HK-2 (cell line): ENCODE measurements around the gene CYB5D1.
A peak's percentile ranks its signal among the peaks of the same experiment; 100 is the strongest.

Source experiments
- DNase-seq: peaks from one replicate; pipeline ENCODE4 v3.0.0-alpha.2; 2018; ENCODE audit not compliant: unreplicated experiment

CYB5D1 gene

DNA sequence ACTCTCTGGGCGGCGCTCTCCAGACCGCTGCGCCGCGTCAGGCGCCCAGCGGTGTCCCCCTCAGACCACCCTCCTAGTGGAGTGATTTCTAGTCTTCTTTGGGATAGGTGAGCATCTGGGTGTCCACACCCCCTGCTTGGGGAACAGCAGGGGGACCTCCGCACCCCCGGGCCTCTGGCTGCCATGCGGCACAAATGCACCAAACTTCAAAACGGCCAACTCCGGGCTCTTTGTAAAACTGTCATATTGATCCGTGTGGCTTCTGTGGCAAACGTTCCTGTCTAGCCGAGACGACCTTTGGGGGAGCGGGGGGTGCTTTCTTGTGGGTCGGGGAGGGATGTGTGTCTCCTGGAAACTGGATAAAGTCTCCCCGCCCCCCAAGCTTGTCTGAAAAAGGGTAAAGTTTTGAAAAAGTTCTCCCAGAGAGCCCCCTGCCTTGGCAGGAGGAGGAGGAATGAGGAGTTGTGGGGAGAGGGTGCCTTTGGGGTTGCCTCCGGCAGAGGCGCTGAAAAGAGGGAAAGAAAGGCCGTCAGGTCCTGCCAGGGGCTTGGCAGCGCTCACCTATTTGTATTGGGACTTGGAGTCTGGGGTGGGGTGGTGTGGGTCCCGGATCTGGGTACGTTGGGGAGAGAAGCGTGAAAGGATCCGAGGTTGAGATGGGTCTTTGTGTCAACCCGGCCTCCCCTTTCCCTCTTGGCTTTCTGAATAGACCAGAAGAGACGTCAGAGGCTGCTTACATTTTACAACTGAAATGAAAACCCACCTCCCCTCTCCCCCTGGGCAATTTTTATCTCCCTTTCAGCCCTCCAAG lies 28.6 kb downstream of the CYB5D1 start:
- peak; percentile 35 for DNase-seq

DNA sequence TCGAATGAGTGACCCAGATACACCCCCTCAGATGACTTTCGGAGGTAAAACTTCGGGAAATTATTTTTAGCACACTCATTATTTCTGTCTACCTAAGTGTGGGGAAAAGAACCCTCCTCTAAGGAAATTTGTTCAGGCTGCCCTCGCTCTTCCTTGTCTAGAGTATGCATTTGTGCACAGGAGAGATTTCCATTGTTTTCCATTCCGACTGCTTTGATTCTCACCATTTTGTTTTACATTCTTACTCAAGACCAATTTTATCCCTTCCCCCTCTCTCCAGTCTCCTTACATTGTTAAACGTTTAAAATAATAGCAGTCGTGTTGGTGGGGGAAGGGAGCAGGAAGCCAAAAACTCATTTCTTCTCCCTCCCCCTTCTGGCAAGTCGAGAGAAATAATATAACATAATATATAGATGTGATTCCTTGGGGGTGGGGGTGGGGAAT lies 29.3 kb downstream of the CYB5D1 start:
- DNase-seq: no peak

DNA sequence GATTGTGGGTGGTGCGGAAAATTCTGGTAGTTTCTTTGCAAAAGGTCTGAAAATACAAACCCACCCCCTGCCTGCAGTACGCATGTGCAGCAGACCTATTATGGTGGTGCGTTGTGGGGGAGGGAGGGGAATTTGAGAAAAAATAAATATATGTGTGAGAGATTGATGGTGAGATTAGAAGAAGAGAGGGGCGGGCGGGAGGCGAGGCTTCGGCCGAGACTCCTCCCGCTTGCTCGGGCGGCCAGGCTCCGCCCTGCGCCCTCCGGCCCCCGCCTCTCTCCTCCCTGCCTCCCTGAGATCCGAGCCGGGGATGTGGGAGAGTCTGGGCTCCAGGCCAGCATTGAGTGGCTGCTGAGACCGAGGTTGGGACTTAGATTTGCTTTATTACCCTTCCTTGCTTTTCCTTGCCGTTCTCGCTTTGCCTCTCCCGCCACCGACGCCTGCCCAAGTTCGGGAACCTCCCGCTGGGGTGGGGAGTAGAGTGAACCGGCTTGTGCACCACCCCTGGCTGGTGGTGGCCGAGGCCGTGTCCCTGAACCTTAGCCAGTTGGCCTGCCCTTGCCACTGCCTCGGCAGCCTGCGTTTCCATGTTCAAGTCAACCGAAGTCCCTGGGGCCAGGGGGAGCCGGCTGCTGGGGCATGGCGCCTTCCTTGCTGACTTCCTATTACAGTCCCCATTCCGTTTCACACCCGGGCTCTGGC lies 29.8 kb downstream of the CYB5D1 start:
- DNase-seq: peak; percentile 89

DNA sequence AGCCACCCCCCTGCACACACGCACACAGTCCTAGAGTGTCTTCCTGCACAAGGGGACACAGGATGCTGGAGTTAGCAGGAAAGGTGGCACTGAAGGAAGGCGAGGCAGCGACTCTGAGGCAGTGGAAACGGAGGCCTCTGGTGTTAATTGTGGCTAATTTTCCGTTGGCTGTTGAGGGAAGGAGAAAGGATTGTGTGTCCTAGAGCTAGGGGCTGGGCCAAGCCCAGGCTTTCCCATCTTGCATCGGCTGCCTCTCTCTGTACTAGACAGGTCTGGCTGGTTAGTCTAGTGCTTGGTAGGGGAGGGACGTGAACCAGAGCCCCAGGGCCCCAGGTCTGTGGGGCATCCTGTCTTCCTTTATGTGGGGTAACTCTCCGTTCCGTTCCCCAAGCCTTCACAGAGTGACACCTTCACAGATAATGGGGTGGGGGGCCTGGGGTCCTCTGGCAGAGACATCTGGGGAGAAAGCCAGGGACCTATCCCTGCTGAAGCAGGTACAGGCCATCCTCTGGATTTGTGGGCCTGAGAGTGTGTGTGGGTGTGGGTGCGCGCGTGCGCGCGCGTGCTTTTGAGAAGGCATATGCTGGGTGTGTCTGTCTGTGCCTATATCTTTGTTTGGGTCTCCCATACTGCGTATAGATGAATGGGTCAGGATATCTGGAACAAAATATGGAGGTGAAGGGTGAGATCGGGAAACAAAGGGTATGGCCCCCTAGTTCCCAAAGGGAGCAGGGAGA lies 30.5 kb downstream of the CYB5D1 start, which contains the start of gene CHD3:
Gene CHD3, plus strand, starts transcription at position 606 of the 737 bp plus-strand sequence. CDS start 212 bp downstream, outside the sequence.
- no peak for DNase-seq

DNA sequence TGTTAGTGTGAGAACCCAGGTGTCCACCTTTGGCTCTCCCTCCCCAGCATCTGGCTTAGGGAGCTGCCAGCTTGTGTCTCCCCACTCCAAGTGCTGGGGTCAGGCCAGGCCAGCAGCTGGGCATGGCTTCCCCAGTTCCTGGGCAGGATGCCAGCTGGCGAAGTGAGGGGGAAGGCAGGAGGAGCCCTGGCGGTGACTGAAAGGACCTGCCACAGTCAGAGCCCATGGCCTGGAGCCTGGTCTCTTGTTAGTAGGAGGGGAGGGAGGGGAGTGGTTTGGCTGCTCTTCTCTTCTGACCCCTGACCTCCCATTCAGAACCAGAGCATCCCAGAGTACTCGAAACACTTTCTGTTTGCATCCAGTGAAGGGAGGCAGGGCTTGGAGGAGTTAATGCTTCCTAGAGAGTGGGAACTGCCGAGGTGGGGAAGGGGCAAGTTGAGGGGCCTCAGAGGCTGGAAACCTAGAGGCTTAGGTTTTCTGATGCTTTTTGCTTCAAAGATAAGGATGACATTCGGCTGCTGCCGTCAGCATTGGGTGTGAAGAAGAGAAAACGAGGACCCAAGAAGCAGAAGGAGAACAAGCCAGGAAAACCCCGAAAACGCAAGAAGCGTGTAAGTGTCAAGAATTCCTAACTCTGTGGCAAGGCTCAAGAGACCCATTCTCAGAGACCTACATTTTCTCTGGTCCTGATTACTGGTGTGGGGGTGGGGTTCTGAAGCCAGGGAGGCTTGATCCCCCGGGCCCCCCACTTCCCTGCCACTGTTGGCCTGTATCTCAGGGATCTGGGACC lies 31.6 kb downstream of the CYB5D1 start:
- peak; percentile 89 for DNase-seq

DNA sequence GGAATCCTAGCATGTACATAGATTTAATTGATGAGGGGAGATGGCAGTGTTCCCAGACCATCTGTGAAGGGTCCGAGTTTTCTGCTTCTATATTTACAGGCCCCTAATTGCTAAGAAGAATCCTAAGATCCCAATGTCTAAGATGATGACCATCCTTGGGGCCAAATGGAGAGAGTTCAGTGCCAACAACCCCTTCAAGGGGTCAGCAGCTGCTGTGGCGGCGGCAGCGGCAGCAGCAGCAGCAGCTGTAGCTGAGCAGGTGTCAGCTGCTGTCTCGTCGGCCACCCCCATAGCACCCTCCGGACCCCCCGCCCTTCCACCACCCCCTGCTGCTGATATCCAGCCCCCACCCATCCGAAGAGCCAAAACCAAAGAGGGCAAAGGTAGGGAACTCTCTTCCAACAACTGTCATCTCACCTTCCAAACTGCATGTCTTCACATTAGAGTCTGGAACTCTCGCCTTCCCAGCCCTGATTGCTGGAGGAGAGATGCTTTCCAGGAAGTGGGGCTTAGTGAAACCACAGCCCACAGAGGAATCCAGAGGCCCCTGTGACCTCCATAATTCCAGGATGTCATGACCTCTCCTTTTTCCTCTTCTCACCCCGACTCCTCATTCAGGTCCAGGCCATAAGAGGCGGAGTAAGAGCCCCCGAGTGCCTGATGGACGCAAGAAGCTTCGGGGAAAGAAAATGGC lies 35.5 kb downstream of the CYB5D1 start:
- DNase-seq: no peak

DNA sequence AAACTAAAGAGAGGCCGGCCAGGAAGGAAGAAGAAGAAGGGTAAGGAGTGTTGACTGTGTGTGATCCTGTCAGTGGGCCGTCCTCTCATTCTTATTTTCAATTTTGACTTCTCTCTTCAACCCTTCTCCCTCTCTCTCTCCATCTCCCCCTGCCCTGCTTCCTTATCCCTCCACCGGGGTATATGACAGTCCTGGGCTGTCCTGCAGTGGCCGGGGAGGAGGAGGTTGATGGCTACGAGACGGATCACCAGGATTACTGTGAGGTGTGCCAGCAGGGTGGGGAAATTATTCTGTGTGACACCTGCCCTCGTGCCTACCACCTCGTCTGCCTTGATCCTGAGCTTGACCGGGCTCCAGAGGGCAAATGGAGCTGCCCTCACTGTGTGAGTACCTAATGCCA lies 36.4 kb downstream of the CYB5D1 start:
- DNase-seq: no peak

DNA sequence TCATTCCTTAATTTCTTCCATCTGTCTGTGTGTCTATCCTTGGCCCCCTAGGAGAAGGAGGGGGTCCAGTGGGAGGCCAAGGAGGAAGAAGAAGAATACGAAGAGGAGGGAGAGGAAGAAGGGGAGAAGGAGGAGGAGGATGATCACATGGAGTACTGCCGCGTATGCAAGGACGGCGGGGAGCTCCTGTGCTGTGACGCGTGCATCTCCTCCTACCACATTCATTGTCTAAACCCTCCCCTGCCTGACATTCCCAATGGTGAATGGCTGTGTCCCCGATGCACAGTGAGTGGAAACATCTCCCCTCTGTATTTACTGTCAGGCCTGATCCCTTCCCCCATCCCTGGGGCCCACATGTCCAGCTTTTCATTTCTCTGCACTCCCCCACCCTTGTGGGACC lies 37.1 kb downstream of the CYB5D1 start:
- no peak for DNase-seq

DNA sequence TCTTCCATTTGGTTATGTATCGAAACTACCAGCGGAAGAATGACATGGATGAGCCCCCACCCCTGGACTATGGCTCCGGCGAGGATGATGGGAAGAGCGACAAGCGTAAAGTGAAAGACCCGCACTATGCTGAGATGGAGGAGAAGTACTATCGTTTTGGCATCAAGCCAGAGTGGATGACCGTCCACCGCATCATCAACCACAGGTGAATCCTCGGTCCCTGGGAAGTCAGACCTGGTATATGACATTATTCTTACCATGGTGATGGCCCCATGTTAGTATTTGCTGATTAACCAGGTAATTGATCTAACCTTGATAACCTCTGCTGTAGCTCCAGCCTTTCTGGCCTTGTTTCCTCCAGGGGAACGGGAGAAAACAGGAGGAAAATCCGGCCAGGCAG lies 39.3 kb downstream of the CYB5D1 start:
- DNase-seq: no peak

DNA sequence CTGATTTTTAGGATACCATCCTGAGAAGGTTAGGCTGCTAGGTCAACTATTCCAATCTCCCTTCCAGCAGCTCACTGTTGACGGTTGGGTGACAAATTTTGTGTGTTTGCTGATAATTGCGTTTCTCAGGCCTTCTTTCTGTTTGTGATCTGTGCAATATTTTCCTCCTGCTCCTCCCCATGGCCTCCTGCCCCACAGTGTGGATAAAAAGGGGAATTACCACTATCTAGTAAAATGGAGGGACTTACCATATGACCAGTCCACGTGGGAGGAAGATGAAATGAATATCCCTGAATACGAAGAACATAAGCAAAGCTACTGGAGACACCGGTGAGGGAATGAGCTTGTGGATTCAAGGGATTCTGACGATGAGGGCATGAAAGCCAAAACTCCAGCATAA lies 40.0 kb downstream of the CYB5D1 start:
- no peak for DNase-seq

DNA sequence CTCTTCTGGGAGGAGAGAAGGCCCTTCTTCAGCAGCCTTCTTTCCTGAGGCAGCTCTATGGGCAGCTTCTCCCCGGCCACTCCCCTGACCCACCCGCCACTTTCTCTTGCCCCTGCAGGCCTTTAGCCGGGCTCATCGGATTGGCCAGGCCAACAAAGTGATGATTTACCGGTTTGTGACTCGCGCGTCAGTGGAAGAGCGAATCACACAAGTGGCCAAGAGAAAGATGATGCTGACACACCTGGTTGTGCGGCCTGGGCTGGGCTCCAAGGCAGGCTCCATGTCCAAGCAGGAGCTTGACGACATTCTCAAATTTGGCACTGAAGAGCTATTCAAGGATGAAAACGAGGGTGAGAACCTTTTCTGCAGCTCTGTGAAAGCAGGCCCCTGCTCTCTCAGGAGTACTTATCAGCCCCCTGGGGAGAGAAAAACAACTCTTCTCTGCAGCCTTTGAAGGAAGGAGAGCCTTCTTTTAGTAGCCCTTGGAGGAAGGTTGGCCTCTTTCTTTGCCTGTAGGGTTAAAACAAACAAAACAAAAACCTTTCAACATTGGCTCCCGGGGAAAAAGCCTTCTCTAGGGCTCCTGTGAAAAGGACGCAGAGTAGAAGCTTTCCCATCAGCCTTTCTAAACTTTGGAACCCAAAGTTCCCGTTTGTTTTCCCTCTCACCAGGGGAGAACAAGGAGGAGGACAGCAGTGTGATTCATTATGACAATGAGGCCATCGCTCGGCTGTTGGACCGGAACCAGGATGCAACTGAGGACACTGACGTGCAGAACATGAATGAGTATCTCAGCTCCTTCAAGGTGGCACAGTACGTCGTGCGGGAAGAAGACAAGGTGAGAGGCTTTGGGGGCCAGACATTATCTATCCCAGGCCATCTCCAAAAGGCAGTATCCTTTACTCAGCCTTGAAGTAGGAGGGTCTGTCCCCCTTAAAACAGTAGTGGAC lies 45.6 kb downstream of the CYB5D1 start:
- no peak for DNase-seq

DNA sequence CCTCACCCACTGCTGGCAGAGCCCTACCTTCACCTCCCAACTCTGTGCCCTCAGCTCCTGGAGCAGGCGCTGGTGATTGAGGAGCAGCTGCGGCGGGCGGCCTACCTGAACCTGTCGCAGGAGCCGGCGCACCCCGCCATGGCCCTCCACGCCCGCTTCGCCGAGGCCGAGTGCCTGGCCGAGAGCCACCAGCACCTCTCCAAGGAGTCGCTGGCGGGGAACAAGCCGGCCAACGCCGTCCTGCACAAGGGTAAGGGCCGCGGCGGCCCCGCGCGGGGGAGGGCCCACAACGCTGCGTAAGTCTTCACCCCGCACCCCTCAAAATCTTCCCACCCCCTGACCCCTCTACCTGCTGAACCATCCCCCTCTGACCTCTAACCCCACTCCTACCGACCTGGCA lies 51.3 kb downstream of the CYB5D1 start:
- DNase-seq: no peak

DNA sequence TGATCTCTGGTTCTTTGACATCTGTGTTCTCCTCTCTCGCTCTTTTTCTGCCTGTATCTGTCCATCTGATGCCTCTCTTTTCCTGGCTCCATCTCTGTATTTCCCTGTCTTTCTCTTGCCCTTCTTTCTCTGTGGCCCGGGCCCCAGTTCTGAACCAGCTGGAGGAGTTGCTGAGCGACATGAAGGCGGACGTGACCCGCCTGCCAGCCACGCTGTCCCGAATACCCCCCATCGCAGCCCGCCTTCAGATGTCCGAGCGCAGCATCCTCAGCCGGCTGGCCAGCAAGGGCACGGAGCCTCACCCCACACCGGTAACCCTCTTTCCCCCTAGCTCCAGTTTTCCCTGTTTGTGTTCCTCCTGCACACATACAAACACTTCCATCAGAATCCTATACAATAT lies 52.5 kb downstream of the CYB5D1 start:
- DNase-seq: no peak

DNA sequence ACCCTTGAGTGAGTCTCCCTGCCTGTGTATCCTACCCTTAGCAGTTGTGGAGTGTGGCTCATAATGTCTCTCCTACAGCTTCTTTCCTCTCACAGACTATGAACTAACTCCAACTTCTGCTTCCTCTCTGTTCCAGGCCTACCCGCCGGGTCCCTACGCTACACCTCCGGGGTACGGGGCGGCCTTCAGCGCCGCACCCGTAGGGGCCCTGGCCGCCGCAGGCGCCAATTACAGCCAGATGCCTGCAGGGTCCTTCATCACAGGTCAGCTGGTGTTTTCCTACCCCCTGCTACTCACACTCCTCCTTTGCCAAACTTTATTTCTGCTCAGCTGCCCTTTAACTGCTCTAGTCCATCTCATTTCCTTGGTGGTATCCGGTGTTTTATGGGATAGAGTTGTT lies 52.9 kb downstream of the CYB5D1 start:
- no peak for DNase-seq

DNA sequence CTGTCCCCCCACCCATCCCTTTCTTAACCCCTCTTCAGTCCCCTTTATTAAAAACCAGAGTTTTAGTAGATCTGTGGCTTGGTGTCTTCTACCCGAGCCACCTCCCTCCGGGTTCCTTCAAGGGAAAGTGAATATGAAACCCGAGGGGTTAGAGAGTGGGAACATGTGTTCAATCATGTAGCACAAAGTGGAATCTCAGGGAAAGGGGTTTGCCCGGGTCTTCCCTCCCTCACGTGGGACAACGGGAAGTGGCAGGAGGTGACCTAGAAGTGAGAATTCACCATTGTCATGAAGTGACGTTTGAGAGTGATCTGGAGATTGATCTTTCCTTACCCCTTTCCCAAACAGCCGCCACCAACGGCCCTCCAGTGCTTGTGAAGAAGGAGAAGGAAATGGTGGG lies 53.3 kb downstream of the CYB5D1 start:
- DNase-seq: no peak
